SHP77 (cell line): ENCODE data around the gene BACE1.
A peak's percentile ranks its signal among the peaks of the same experiment; 100 is the strongest.
"Not testable (repeated sequence)": the region's sequence is repeated elsewhere in the genome, so short reads cannot be mapped to it uniquely, and the experiment has no call there.

Source experiments
- DNase-seq, 2 experiments: peaks; one replicate each; lab custom pipeline; 2025; lab: John Stamatoyannopoulos, UW

Gene BACE1

DNA sequence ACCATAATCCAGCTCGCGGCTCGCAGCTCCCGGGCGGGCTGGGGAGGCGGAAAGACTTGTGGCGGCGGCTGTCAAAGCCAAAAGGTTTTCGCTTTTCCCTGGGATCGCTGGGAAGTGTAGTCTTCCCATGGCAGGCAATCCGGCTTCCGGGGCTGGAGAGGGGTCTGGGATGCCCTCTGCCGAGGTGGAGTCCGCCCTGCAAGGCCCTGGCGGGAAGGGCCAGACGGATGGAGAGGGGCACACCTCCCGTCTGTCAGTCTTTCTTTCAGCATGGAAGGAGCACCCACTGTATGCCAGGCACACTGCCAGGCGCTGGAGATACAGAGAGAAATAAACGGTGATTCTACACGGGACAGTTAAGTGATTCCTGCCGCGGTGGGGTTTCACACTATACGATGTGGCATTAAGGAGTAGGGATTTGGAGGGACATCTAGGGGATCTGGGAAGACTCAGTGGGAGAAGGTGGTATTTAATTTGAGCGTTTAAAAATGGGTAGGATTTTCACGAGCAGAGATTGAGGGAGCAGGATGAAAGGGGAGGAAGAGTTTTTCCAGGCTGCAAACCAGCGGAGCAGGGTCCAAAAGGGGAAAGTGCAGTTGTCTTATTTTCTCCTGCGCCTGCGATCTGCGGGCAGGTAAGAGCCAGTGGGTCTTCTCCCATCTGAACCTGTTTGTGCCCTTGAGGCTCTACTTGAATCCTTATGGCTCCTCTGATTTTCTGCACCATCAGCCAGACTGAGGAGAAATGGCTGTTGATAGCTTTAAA, at the start of gene BACE1:
TSS of gene BACE1 (minus strand) at position 60 of the 765 bp plus-strand sequence. CDS start 461 bp downstream, outside the sequence.
- peak; percentile 83 to 90 for DNase-seq

DNA sequence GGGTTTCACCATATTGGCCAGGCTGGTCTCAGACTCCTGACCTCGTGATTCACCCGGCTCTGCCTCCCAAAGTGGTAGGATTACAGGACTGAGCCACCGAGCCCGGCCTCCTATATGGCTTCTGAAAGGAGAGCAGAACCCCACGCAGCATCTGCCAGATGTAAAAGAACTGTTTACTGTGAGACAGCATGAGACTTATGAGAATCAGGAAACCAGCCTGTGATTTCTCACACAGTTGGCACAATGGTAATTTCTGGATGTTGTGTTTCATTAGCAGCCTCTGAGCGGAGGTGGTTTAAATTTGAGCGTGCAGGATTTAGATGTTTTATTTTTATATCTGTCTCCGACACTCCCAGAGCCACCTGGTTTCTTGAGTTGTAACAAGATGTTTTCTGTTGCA, 45.4 kb upstream of the BACE1 start:
- DNase-seq: no peak

DNA sequence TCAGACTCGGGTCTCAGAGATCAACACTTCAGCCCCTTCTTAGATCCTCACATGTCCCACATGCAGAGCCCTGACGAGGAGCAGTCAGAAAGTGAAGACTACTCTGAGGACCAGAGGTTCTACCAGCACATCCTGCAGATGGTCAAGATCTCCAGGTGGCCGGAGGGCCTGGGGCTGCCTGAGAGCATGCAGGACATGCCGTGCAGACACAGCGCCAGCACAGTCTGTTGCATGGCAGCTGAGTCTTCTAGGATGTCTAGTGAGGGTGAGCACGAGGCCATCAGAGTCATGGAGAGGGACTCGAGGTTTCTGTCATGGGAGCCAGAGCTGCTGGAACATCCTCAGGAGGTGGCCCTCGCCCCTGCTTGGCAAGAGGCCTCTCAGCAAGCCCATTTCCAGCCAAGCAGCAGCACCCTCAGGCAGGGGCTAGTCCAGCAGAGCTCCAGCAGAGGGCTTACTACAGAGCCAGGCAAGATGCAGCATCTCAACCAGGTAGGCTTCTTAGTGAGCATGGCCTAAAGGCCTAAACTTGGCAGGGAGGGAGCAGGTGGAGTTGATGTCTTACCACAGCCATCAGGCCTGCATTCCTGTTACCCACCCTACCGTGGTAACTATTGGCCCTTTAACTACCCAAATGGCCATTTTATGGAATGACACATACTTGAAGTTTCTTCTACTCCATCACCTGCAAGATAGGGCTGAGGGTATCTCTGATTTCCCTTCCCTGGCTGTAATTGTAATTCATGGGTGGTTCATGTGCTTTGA, 40.3 kb upstream of the BACE1 start:
- no peak for DNase-seq

DNA sequence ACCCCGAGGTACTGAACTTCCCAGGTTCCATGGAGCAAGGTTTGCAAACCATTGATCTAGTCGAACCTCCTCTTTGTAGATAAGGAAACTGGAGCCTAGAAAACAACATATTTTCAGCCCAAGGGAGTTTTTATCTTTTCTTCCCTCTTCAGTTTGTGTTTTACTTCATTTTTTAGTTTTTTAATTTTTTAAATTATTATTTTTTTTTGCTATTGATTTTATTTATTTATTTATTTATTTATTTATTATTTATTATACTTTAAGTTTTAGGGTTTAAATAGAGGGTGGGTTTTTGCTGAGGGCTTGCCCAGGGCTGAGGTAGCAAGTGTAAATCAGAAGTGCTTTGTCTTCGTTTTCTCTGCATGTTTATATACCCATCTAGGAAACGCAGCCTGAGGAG, 38.5 kb upstream of the BACE1 start:
- no peak for DNase-seq

DNA sequence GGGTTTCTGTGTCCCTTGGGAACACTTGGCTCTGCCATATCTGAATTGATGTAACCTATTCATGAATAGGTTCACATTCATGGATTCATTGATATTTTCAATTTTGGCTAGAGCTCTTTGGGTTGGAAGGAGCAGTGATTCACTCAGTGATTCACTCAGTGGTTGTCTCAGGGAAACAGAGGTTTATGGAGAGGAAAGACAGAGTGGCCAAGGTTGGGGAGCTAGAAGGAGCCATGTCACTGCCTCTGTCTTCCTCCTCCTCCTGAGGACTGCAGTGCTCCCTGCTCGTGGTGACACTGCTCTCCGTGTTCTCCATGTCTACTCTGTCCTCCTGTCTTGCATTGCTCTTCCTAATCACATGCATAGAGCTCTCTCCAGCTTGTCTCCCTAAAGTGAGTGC, 29.0 kb upstream of the BACE1 start:
- no peak for DNase-seq

- DNase-seq: no peak
Observed at GRCh38 chr11:117337076-117337475, 21.0 kb upstream of the BACE1 start.

DNA sequence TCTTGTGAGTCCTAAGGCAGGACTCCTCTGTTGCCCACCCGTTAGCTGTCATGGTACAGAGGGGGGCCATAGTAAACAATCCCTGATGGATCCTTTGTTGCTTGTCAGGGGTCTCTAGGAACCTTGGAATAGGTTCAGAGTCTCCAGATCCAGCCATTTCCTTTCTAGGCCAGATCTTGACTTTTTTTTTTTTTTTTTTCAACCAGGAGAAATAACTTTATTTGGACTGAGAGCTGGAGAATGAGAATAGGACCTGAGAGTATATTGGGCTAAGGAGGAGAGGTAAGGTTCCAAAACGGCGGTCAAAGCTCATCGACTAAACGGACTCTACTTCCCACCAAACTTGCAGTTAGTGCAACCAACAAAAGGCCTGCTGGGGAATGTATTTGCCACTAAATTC, 19.3 kb upstream of the BACE1 start:
- DNase-seq: no peak

DNA sequence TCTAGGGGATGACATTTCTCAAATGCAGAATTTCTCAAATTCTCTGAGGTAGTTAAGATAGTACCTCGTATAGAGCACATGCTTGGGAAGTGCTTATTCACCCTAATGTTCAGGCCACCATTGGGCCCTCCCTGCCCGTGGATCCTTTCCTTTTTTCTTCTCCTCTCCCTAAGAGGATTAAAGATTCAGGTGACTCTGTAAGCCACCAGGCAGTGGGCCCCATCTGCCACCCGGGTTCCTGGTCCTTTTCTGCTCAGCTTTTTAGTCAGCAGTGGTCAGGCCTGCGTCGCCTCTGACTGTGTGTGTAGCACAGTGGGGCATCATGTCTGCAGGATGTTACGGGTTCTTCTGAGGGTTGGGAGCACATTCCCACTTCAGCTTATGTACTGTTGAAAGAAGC, 18.8 kb upstream of the BACE1 start:
- DNase-seq: no peak

- no peak for DNase-seq
Observed at GRCh38 chr11:117333917-117334316, 17.9 kb upstream of the BACE1 start.

DNA sequence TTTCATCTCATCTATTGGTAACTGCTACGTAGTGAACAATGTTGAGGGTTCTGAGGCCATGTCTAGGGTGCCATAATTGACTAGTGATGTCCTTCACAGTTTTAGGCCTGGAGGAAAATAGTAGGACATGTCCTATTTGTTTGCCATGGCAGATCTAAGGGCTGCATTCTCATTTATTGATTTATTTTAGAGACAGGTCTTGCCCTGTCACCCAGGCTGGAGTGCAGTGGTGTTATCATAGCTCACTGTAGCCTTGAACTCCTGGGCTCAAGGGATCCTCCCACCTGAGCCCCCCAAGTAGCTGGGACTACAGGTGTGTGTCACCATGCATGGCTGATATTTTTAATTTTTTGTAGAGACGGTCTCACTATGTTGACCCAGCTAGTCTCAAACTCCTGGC, 16.8 kb upstream of the BACE1 start:
- no peak for DNase-seq

DNA sequence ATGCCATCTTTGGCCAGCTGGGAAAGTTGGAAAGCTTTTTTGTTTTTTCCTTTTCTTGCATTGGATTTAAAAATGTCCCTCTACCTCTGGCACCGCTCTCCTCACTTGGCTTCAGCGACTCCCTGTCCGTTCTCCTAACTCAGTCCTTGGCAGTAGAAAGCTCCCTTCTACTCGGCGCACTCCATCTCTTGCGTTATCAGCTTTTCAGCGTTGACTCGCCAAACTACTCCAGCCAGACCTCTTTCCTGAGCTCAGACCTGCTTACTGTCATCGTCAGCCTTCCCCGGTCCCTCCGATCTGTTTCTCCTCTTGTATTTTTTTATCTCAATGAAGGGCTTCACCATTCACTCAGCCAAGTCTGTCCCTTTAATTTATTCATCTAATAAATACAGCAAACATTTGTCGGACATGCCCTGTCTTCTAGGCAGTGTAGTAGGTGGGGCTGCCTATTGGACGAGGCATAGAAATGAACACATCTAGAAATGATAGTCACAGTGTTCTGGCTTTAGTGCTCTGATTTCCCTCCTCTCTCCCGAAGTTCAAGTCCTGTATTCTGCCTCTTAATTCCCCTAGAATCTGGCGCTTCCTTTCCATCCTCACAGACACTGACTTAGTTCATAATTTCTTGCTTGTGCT, 12.4 kb upstream of the BACE1 start:
- DNase-seq: no peak

GRCh38 chr11:117327567-117328374, 11.7 kb upstream of the BACE1 start, which contains the start of gene CEP164:
CEP164 (plus strand) TSS chr11:117327854; CDS start chr11:117338587, 10,733 bp downstream.
- peak; percentile 93 to 97 for DNase-seq

GRCh38 chr11:117327255-117327566, 11.2 kb upstream of the BACE1 start:
- DNase-seq: not testable (repeated sequence)

- no peak for DNase-seq
Observed at GRCh38 chr11:117319214-117319840, 3.3 kb upstream of the BACE1 start.

DNA sequence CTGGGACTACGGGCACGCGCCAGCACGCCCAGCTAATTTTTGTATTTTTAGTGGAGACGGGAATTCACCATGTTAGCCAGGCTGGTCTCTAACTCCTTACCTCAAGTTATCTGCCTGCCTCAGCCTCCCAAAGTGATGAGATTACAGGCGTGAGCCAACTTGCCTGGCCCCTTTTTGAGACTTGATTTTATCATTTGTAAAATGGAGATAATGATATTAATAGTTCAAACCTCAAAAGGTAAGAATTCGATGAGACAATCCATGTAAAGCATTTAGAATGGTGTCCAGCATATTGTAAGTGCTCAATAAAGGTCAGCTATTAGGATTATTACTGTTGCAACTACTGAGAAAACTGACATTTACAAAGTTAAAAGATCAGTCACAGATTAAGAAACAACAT, 2.7 kb upstream of the BACE1 start:
- DNase-seq: no peak

DNA sequence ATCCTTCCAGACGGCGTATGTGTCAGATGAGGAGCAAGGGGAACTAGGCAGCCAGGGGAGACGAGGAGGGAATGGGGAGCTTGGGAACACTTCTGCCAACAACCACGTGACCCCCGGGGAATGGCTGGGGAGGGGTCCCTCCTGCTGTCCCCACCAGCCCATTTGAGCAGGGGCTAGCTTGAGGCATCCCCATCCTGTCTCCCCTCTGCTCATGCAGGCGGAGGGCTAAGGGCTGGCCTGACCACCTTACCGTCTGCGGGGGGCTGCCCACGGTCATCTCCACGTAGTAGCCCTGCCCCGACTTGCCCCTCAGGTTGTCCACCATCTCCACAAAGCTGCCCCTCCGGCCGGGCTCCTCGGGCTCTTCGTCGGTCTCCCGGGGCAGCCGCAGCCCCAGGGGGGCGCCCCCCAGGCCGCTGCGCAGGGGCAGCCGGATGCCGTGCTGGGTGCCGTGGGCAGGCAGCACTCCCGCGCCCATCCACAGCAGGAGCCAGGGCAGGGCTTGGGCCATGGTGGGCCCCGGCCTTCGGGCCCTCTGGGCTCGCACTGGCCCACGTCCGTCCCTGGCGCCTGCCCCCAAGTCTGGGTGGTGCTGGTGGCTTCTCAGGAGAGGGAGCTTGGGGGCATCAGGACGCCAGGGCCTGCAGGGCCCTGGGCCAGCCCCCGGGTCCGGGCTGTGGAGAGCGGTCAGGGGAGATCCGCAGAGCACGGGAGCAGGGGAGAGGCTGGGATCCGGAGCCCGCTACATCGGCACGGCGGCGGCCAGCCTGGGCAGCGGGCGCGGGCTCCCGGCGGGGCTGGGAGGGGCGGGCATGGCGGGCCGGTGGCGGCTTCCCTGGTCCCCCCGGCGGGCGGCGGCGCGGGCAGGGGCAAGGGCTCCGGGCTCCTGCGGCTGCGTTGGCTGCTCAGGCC, 515 bp downstream of the BACE1 start:
- DNase-seq: no peak

DNA sequence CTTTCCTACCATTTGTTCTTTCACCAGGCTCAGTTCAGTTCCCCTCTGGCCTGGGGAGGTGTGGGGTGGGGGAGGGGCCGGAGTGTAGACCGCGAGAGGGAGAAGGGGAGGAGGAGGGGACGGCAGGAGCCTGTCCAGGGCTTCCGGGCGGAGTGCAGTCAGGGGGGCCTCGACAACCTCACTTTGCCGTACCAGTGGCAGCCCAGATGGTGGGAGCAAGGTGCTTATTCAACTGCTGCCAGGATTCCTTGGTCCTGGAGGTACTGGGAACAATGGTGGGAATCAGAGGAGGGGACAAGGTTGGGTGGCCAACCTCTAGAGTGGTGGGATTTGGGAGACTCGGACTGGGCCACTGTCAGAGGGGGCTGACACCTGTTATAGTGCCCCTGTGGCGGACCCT, 1.2 kb downstream of the BACE1 start:
- DNase-seq: no peak

- no peak for DNase-seq
Observed at GRCh38 chr11:117313828-117314768, 2.0 kb downstream of the BACE1 start.

- no peak for DNase-seq
Observed at GRCh38 chr11:117313091-117313490, 3.0 kb downstream of the BACE1 start.
